ENCODE measurements around the gene TRIM72. TPM values are rescaled to one million over a fixed set of nuclear protein-coding genes. Genes with fewer than 3 reads are reported as not detected.

The TRIM72 gene
- total and polyA plus RNA-seq, 2 of the 8 experiments (the other 6 are each of a cell fraction or from before 2014, with no cell fraction given): 0.57 to 2.1 TPM

DNA sequence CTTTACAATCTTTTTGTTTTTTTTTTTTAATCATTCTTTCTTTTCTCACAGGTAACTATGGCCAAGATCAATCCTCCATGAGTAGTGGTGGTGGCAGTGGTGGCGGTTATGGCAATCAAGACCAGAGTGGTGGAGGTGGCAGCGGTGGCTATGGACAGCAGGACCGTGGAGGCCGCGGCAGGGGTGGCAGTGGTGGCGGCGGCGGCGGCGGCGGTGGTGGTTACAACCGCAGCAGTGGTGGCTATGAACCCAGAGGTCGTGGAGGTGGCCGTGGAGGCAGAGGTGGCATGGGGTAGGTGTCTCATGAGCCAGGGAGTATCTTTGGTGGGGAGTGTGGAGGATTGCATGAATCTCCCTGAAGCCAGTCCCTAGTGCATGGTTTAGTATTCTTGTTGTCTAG is 29.0 kb upstream of the TRIM72 start:
- H4K91ac ChIP-seq (replicated peaks; ENCODE audit: insufficient read length, low read length): no peak overlapping the region
- no peak overlapping the region for H3K4me2 ChIP-seq (ENCODE audit: insufficient read depth in 1 of 2, low read depth in 2 of 2, low read length in 2 of 2)
- H3K56ac ChIP-seq (replicated peaks; ENCODE audit: insufficient read length, low read depth, low read length): no peak overlapping the region
- CTCF ChIA-PET (ENCODE audit: partially characterized antibody): interaction anchor here (0.6 kb wide), 1 partner anchor 45 kb away, joined by 3 read pairs; no protein-coding TSS in a partner anchor
- no peak overlapping the region for H2BK120ac ChIP-seq (replicated peaks; ENCODE audit: low read depth, low read length)
- no peak overlapping the region for H2BK15ac ChIP-seq (ENCODE audit: low read length)
- H3K27me3 ChIP-seq (replicated peaks in 1 of 4; ENCODE audit: control insufficient read depth in 3 of 4, extremely low read depth in 1 of 4, insufficient read depth in 3 of 4, low read length in 3 of 4): no peaks in the 10 kb centered on the region
- no peak overlapping the region for H3K9ac ChIP-seq (replicated peaks in 1 of 4; ENCODE audit: extremely low read depth in 1 of 4, low read depth in 3 of 4, low read length in 3 of 4)
- H3K4ac ChIP-seq (replicated peaks; ENCODE audit: insufficient read length, low read depth, low read length): no peak overlapping the region
- POLR2A ChIA-PET (ENCODE audit: partially characterized antibody): interaction anchor here (0.6 to 6.9 kb wide), 13 partner anchors 8 to 716 kb away, joined by 3 to 407 read pairs (median 5); partner anchors contain the start of genes FUS, PRSS8, PYCARD and TRIM72
- H2AFZ ChIP-seq (ENCODE audit: low read length): no peak overlapping the region
- no peak overlapping the region for H3K14ac ChIP-seq (ENCODE audit: insufficient read length)
- no peak overlapping the region for H4K5ac ChIP-seq (ENCODE audit: insufficient read length, low read depth, low read length)
- peaks cover 9% of the 10 kb centered on the region; the same call in 1 of the 2 replicates for H3K23me2 ChIP-seq (ENCODE audit: low read depth, low read length)
- H3K36me3 ChIP-seq (ENCODE audit: control insufficient read depth in 2 of 4, insufficient read depth in 4 of 4, low read length in 3 of 4): peaks cover 61 to 83% (median 75%) of the 10 kb centered on the region in 4 experiments
- H4K8ac ChIP-seq (ENCODE audit: extremely low read depth, insufficient read depth, low read length): peak overlapping the region; percentile 58; the same call in 1 of the 2 replicates
- peaks cover 0 to 5% (median 1%) of the 10 kb centered on the region in 4 experiments; a peak in 5 of 7 replicates for H3K4me1 ChIP-seq (replicated peaks in 1 of 4; ENCODE audit: control insufficient read depth in 3 of 4, insufficient read depth in 4 of 4, low read length in 3 of 4)
- H3K23ac ChIP-seq (ENCODE audit: insufficient read length): no peak overlapping the region
- peaks cover 46 to 60% of the 10 kb centered on the region in 2 experiments for H4K20me1 ChIP-seq (replicated peaks in 1 of 2; ENCODE audit: control insufficient read depth in 1 of 2, insufficient read depth in 2 of 2, low read length in 2 of 2)
- H3K18ac ChIP-seq (ENCODE audit: extremely low read depth, low read length): no peak overlapping the region
- no peak overlapping the region for H2BK12ac ChIP-seq (ENCODE audit: low read depth, low read length)
- no peak for TF ChIP-seq SIX5 (IDR thresholded peaks at IDR 0.05; ENCODE audit: low read depth, low read length)
- TF ChIP-seq RNF2 (IDR thresholded peaks at IDR 0.05; ENCODE audit: borderline replicate concordance, low read depth, low read length, missing control alignments, poor library complexity, severe bottlenecking): no peak
- no peak for TF ChIP-seq JUND (IDR thresholded peaks at IDR 0.05; ENCODE audit: low read length)
- no peak for TF ChIP-seq CHD2 (IDR thresholded peaks at IDR 0.05; ENCODE audit: low read length)
- 94% methylated on average over 14 of the region's 14 CpGs; no CpG with 5 or more reads in 1 of the 2 experiments for WGBS, 2 experiments (ENCODE audit: extremely low coverage in 1 of 2, insufficient coverage in 1 of 2, insufficient read length in 1 of 2, insufficient replicate concordance in 2 of 2, low coverage in 1 of 2, low lambda C conversion rate in 2 of 2, missing lambda C conversion rate in 1 of 2)
- no peak overlapping the region for H3K27ac ChIP-seq (ENCODE audit: low read depth, low read length)
- DNase-seq (ENCODE audit: low read depth in 1 of 2, low spot score in 2 of 2) (no peak), FAIRE-seq (no peak)
- H2AK5ac ChIP-seq (ENCODE audit: low read depth, low read length): no peak overlapping the region
- no peaks in the 10 kb centered on the region for H3K9me3 ChIP-seq (ENCODE audit: insufficient read depth in 2 of 2, low read depth in 1 of 2, low read length in 1 of 2)
- H2BK20ac ChIP-seq (ENCODE audit: low read length): no peak overlapping the region
- peaks cover 40 to 98% of the 10 kb centered on the region in 2 experiments for H3K79me2 ChIP-seq (ENCODE audit: control insufficient read depth in 1 of 2, insufficient read depth in 2 of 2, low read length in 2 of 2)
- H3K4me3 ChIP-seq (ENCODE audit: extremely low read depth in 1 of 4, insufficient read depth in 2 of 4, low read depth in 3 of 4, low read length in 4 of 4): no peak overlapping the region
- H3K79me1 ChIP-seq (ENCODE audit: low read depth, low read length): peaks cover 11% of the 10 kb centered on the region
- H2BK5ac ChIP-seq (ENCODE audit: low read depth, low read length): no peak overlapping the region

Measured in H1 (cell line).